GM19324 (cell line): ENCODE results near the gene FUT8.
A peak's percentile ranks its signal among the peaks of the same experiment; 100 is the strongest.
"Not testable (repeated sequence)": the region's sequence is repeated elsewhere in the genome, so short reads cannot be mapped to it uniquely, and the experiment has no call there.

Source experiments
- ATAC-seq: cut with Tn5 transposase; IDR thresholded peaks from one replicate; pipeline ENCODE4 v1.9.1; 2021; ENCODE audit warnings: mild to moderate bottlenecking, moderate library complexity; ENCODE audit not compliant: unreplicated experiment, low FRiP score

Gene FUT8

GRCh38 chr14:65686761-65687160 is 274.2 kb downstream of the FUT8 start:
- no peak for ATAC-seq

- ATAC-seq = no peak
These were observed 276.5 kb downstream of the FUT8 start for GRCh38 chr14:65689070-65689469.

- ATAC-seq = not testable (repeated sequence)
These were observed 280.0 kb downstream of the FUT8 start for GRCh38 chr14:65692566-65692965.

- ATAC-seq = no peak
These were observed 284.3 kb downstream of the FUT8 start for GRCh38 chr14:65696801-65697200.

- no peak for ATAC-seq
These were observed 291.0 kb downstream of the FUT8 start for GRCh38 chr14:65703521-65703920.

- ATAC-seq = no peak
These were observed 291.5 kb downstream of the FUT8 start for GRCh38 chr14:65703996-65704395.

GRCh38 chr14:65704437-65704836 is 291.9 kb downstream of the FUT8 start:
- no peak for ATAC-seq

GRCh38 chr14:65704850-65705249 is 292.3 kb downstream of the FUT8 start:
- ATAC-seq = no peak

- no peak for ATAC-seq
These were observed 297.0 kb downstream of the FUT8 start for GRCh38 chr14:65709576-65709975.

- not testable (repeated sequence) for ATAC-seq
These were observed 304.3 kb downstream of the FUT8 start for GRCh38 chr14:65716813-65717212.

- not testable (repeated sequence) for ATAC-seq
These were observed 304.9 kb downstream of the FUT8 start for GRCh38 chr14:65717384-65717915.

GRCh38 chr14:65718629-65719028 is 306.1 kb downstream of the FUT8 start:
- no peak for ATAC-seq

GRCh38 chr14:65720171-65720570 is 307.6 kb downstream of the FUT8 start:
- no peak for ATAC-seq

- no peak for ATAC-seq
These were observed 308.2 kb downstream of the FUT8 start for GRCh38 chr14:65720743-65721142.

- no peak for ATAC-seq
These were observed 310.8 kb downstream of the FUT8 start for GRCh38 chr14:65723348-65723747.

GRCh38 chr14:65728604-65729003 is 316.1 kb downstream of the FUT8 start:
- no peak for ATAC-seq

- ATAC-seq = no peak
These were observed 317.0 kb downstream of the FUT8 start for GRCh38 chr14:65729566-65729965.

GRCh38 chr14:65731933-65732506 is 319.5 kb downstream of the FUT8 start:
- ATAC-seq = peak; percentile 74

GRCh38 chr14:65738339-65738738 is 325.8 kb downstream of the FUT8 start:
- no peak for ATAC-seq

GRCh38 chr14:65745396-65746190 is 333.1 kb downstream of the FUT8 start:
- ATAC-seq = no peak

GRCh38 chr14:65748796-65749195 is 336.3 kb downstream of the FUT8 start:
- no peak for ATAC-seq

GRCh38 chr14:65749287-65749686 is 336.8 kb downstream of the FUT8 start:
- no peak for ATAC-seq
